HG02763 (cell line): Measurements from ENCODE around the gene RDH16.
A peak's percentile ranks its signal among the peaks of the same experiment; 100 is the strongest.
"Not testable (repeated sequence)": the region's sequence is repeated elsewhere in the genome, so short reads cannot be mapped to it uniquely, and the experiment has no call there.

ENCODE experiments used
- ATAC-seq: cut with Tn5 transposase; IDR thresholded peaks from one replicate; pipeline ENCODE4 v1.9.1; 2021; ENCODE audit warnings: mild to moderate bottlenecking, moderate library complexity; ENCODE audit not compliant: unreplicated experiment

Gene RDH16

DNA sequence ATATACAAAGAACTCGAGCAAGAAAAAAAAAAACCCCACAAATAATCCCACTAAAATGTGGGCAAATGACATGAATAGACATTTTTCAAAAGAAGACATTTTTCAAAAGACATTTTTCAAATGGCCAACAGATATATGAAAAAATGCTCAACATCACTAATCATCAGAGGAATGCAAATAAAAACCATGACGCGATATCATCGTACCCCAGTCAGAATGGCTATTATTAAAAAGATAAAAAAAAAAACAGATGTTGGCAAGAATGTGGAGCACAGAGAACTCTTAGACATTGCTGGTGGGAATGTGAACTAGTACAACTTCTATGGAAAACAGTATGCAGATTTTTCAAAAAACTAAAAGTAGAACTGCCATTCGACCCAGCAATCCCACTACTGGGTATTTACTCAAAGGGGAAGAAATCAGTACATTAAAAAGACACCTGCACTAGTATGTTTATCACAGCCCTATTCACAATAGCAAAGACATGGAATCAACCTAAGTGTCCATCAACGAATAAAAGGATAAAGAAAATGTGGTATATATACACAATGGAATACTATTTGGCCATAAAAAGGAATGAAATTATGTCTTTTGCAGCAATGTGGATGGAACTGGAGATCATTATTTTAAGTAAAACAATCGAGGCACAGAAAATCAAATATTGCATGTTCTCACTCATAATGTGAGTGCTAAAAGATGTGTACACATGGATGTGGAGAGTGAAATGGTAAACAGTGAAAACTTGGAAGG is 32.6 kb upstream of the RDH16 start:
- no peak for ATAC-seq

GRCh38 chr12:56988207-56988739 is 30.9 kb upstream of the RDH16 start:
- no peak for ATAC-seq

- peak; percentile 50 for ATAC-seq
Measured at GRCh38 chr12:56987551-56988053, 30.2 kb upstream of the RDH16 start.

- ATAC-seq, result no peak
Measured at GRCh38 chr12:56987011-56987410, 29.6 kb upstream of the RDH16 start.

DNA sequence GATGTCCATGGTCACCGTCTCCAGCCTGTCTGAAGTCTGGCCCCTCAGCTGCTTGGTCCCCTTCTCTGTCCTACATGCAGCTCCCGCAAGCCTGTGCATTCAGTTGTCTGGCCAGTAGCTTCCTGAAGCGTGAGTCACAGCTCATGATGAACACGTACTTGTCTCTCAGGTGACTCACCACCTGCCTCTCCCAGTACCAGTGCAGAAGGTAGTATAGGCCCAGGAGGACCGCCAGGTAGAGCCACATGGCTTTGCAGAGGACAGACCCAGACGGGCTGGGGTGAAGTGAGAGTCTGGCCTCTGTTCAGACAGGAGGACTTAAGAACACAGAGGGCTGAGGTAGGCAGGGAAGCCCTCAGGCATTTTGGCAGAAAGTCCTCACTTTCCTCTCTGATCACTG is 28.3 kb upstream of the RDH16 start:
- ATAC-seq, result not testable (repeated sequence)

- no peak for ATAC-seq
Measured at GRCh38 chr12:56983386-56983785, 26.0 kb upstream of the RDH16 start.

GRCh38 chr12:56982578-56983236 is 25.3 kb upstream of the RDH16 start:
- not testable (repeated sequence) for ATAC-seq

GRCh38 chr12:56980941-56981530 is 23.6 kb upstream of the RDH16 start:
- no peak for ATAC-seq

- no peak for ATAC-seq
Measured at GRCh38 chr12:56980268-56980667, 22.9 kb upstream of the RDH16 start.

- no peak for ATAC-seq
Measured at GRCh38 chr12:56979628-56980027, 22.2 kb upstream of the RDH16 start.

DNA sequence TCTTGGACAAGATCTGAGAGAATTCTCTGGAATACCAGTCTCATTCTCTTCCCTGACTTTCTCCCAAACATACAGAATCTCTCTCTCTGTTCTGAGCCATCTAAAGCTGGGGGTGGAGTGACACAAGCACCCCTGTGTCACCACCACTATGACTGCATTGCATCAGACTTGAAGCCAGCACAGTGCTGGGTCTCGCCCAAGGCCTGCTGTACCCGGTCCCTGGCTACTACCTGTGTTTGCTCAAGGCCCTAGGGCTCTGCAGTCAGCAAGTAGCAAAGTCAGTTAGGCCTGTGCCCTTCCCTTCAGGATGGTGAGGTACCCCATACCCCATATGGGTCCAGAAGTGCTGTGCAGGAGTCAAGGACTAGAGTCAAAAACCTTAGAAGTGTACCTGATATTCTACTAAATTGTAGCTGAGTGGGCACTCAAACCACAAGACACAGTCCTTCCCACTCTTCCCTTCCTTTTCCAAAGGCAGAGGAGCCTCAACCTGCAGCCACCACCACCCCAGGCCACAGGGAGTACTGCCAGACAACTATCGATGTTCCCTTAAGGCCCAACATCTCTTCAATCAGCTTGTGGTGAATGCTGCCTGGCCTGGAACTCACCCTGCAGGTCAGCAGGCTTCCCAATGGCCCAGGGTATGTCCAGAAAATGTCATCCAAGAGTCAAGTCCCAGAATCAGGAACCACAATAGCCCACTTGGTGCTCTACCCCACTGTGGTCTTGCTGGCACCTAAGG is 21.2 kb upstream of the RDH16 start:
- no peak for ATAC-seq

GRCh38 chr12:56977361-56977760 is 20.0 kb upstream of the RDH16 start:
- not testable (repeated sequence) for ATAC-seq

GRCh38 chr12:56974224-56974623 is 16.8 kb upstream of the RDH16 start:
- ATAC-seq, result not testable (repeated sequence)

DNA sequence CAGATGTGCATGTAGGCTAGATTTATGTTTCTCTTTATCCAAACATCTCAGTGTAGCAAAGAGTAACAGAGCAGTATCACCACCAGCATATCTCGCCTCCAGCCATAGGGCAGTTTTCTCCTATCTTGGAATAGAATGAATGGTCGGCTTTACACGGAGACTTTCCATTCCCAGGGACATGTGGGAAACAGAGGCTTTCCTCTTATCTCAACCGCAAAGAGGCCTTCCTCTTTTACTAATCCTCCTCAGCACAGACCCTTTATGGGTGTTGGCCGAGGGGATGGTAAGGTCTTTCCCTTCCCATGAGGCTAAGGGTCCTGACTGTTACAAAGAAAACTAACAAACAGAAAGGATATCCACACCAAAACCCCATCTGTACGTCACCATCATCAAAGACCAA is 11.5 kb upstream of the RDH16 start:
- not testable (repeated sequence) for ATAC-seq

GRCh38 chr12:56965997-56966642 is 8.7 kb upstream of the RDH16 start:
- ATAC-seq, result not testable (repeated sequence)

GRCh38 chr12:56965124-56965523 is 7.7 kb upstream of the RDH16 start:
- not testable (repeated sequence) for ATAC-seq

DNA sequence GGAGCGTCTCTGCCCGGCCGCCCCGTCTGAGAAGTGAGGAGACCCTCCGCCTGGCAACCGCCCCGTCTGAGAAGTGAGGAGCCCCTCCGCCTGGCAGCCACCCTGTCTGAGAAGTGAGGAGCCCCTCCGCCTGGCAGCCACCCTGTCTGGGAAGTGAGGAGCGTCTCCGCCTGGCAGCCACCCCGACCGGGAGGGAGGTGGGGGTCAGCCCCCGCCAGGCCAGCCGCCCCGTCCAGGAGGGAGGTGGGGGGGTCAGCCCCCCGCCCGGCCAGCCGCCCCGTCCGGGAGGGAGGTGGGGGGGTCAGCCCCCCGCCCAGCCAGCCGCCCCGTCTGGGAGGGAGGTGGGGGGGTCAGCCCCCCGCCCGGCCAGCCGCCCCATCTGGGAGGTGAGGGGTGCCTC is 6.1 kb upstream of the RDH16 start:
- not testable (repeated sequence) for ATAC-seq

- not testable (repeated sequence) for ATAC-seq
Measured at GRCh38 chr12:56962247-56962646, 4.8 kb upstream of the RDH16 start.

- no peak for ATAC-seq
Measured at GRCh38 chr12:56958422-56958821, 1.0 kb upstream of the RDH16 start.

GRCh38 chr12:56955631-56956256 is 1.7 kb downstream of the RDH16 start:
- no peak for ATAC-seq
